HCT116 (cell line): Measurements from ENCODE around the gene TNIK. TPM values are rescaled to one million over a fixed set of nuclear protein-coding genes. Genes with fewer than 3 reads are reported as not detected.

ENCODE experiments used
- ATAC-seq: fragments of 200-7000 bp; cut with Tn5 transposase; 2 replicates; pipeline ENCODE4 v1.9.1; 2020; ENCODE audit warnings: mild to moderate bottlenecking, moderate library complexity
- BruUV-seq: library from RNA; stranded (reverse); fragments of 400-500 nt; replicated peaks from 2 replicates; lab custom pipeline; 2021; lab: Mats Ljungman, UMichigan
- CTCF ChIA-PET: fragments of 300-600 bp; sonication (Branson Sonifier 250); formaldehyde crosslinking; loops from one replicate; lab custom pipeline; 2021; ENCODE audit warnings: antibody characterized with exemption; lab: Charles Lee
- POLR2A ChIA-PET: fragments of 300-600, 350-600 bp; sonication (Branson Sonifier 250); formaldehyde crosslinking; loops from one replicate; lab custom pipeline; 2021; ENCODE audit warnings: antibody characterized with exemption; lab: Charles Lee
- RAD21 ChIA-PET, 2 experiments: fragments of 300-600 bp; sonication (Branson Sonifier 250); formaldehyde crosslinking; loops; one replicate each; lab custom pipeline; 2023; ENCODE audit warnings: low total read pairs in 2 of 2; ENCODE audit not compliant: uncharacterized antibody in 2 of 2, unreplicated experiment in 2 of 2, low non-redundant PET in 1 of 2; lab: Charles Lee
- DNase-seq: peaks from one replicate; pipeline ENCODE4 v3.0.0-alpha.2; 2010; ENCODE audit warnings: low read depth, low spot score
- H2AFZ ChIP-seq: fragments of 200-600 bp; shearing (Covaris generic), sonication (generic); 2 replicates; pipeline ENCODE4 v1.6.1; 2017; ENCODE audit warnings: low read depth, mixed run types, mixed read lengths, antibody characterized with exemption, low read length; ENCODE audit not compliant: poor library complexity, severe bottlenecking
- H3K27ac ChIP-seq: 2 replicates; pipeline ENCODE4 v1.5.1; 2012; ENCODE audit warnings: low read depth, low read length
- H3K27me3 ChIP-seq: fragments of 200-600 bp; sonication (generic); 2 replicates; pipeline ENCODE4 v1.6.1; 2016; ENCODE audit warnings: mixed run types, low read length, mixed read lengths; ENCODE audit not compliant: insufficient read depth
- H3K36me3 ChIP-seq, 2 experiments: fragments of 200-500 bp in 1 of 2; fragments of 200-600 bp in 1 of 2; sonication (Bioruptor generic) in 1 of 2; sonication (generic) in 1 of 2; 2 replicates each; pipeline versions ENCODE4 v1.5.1 to v1.6.1; 2014 to 2016; ENCODE audit warnings: low read length in 2 of 2, inconsistent platforms in 1 of 2, mixed read lengths in 1 of 2, mixed run types in 1 of 2; ENCODE audit not compliant: insufficient read depth in 2 of 2, control insufficient read depth in 1 of 2
- H3K4me1 ChIP-seq, 2 experiments: fragments of 200-600 bp in 1 of 2; sonication (generic) in 1 of 2; 2 replicates each; pipeline versions ENCODE4 v1.5.1 to v1.6.1; 2012 to 2017; ENCODE audit warnings: low read length in 2 of 2, inconsistent platforms in 1 of 2, mild to moderate bottlenecking in 1 of 2, mixed read lengths in 1 of 2, mixed run types in 1 of 2, moderate library complexity in 1 of 2; ENCODE audit not compliant: insufficient read depth in 2 of 2, control insufficient read depth in 1 of 2
- H3K4me2 ChIP-seq: fragments of 200-600 bp; sonication (generic); 2 replicates; pipeline ENCODE4 v1.6.1; 2017; ENCODE audit warnings: mixed run types, low read length, mixed read lengths
- H3K4me3 ChIP-seq, 2 experiments: fragments of 200-600 bp in 1 of 2; sonication (generic) in 1 of 2; replicated peaks in 1 of 2; 2 replicates each; pipeline ENCODE4 v1.5.1; 2011 to 2016; ENCODE audit warnings: low read length in 2 of 2, control low read depth in 1 of 2, low read depth in 1 of 2, mild to moderate bottlenecking in 1 of 2, mixed read lengths in 1 of 2, mixed run types in 1 of 2
- H3K79me2 ChIP-seq: fragments of 200-600 bp; sonication (generic); 2 replicates; pipeline ENCODE4 v1.6.1; 2017; ENCODE audit warnings: mild to moderate bottlenecking, mixed run types, low read length, moderate library complexity, mixed read lengths; ENCODE audit not compliant: insufficient read depth
- H3K9ac ChIP-seq: fragments of 200-600 bp; sonication (generic); 2 replicates; pipeline ENCODE4 v1.6.1; 2016; ENCODE audit warnings: low read length, mixed read lengths
- H3K9me2 ChIP-seq: fragments of 200-600 bp; sonication (generic), shearing (Covaris generic); 2 replicates; pipeline ENCODE4 v1.6.1; 2017; ENCODE audit warnings: mixed run types, mild to moderate bottlenecking, moderate library complexity; ENCODE audit not compliant: insufficient read depth
- H3K9me3 ChIP-seq, 2 experiments: fragments of 200-500 bp in 1 of 2; fragments of 200-600 bp in 1 of 2; sonication (Bioruptor generic) in 1 of 2; sonication (generic) in 1 of 2; 2 replicates each; pipeline ENCODE4 v1.6.1; 2014 to 2017; ENCODE audit warnings: low read length in 2 of 2, mixed read lengths in 2 of 2, inconsistent platforms in 1 of 2, low read depth in 1 of 2, mild to moderate bottlenecking in 1 of 2, mixed run types in 1 of 2, moderate library complexity in 1 of 2; ENCODE audit not compliant: control insufficient read depth in 1 of 2, insufficient read depth in 1 of 2
- H4K20me1 ChIP-seq: fragments of 200-600 bp; sonication (generic), shearing (Covaris generic); 2 replicates; pipeline ENCODE4 v1.6.1; 2017; ENCODE audit warnings: mixed run types, mild to moderate bottlenecking, moderate library complexity; ENCODE audit not compliant: insufficient read depth
- CBX3 ChIP-seq: IDR thresholded peaks from 2 replicates; pipeline ENCODE4 v1.6.1; 2012; ENCODE audit warnings: low read depth
- EGR1 ChIP-seq: IDR thresholded peaks from 2 replicates; pipeline ENCODE4 v1.6.1; 2012; ENCODE audit warnings: low read depth
- EZH2 ChIP-seq: fragments of 200-600 bp; sonication (generic); IDR thresholded peaks from 2 replicates; pipeline ENCODE4 v1.6.1; 2017; ENCODE audit warnings: antibody characterized with exemption, mixed run types
- FOSL1 ChIP-seq: IDR thresholded peaks from 2 replicates; pipeline ENCODE4 v1.6.1; 2012; ENCODE audit warnings: low read depth
- JUND ChIP-seq: IDR thresholded peaks from 2 replicates; pipeline ENCODE4 v1.6.1; 2012
- POLR2A ChIP-seq: IDR thresholded peaks from 2 replicates; pipeline ENCODE4 v1.7.0; 2011; ENCODE audit warnings: borderline replicate concordance; ENCODE audit not compliant: insufficient read depth, insufficient read length; ENCODE audit errors: extremely low read depth
- POLR2AphosphoS5 ChIP-seq: IDR thresholded peaks from 2 replicates; pipeline ENCODE4 v1.6.1; 2011; ENCODE audit warnings: mild to moderate bottlenecking, low read depth, low read length, moderate library complexity
- SIN3A ChIP-seq: IDR thresholded peaks from 2 replicates; pipeline ENCODE4 v1.6.1; 2012; ENCODE audit warnings: low read depth
- ZFX ChIP-seq: fragments of 450-650 bp; IDR thresholded peaks from 2 replicates; pipeline ENCODE4 v1.6.1; 2017
- intact Hi-C: fragments of 100-400 bp; cut with micrococcal nuclease; formaldehyde crosslinking; loops from 2 replicates; pipeline ENCODE4 v1.10.0; 2022
- total RNA-seq: library from RNA; stranded (reverse); gene quantifications from one replicate; pipeline ENCODE4 v1.2.1, GENCODE V29; 2021; ENCODE audit not compliant: unreplicated experiment
- TF ChIP-seq, protein P1 (sequence below): IDR thresholded peaks from 2 replicates; pipeline ENCODE4 v1.6.1; 2012
- TF ChIP-seq, protein P2 (sequence below): IDR thresholded peaks from 2 replicates; pipeline ENCODE4 v1.6.1; 2012
- TF ChIP-seq, protein P3 (sequence below): IDR thresholded peaks from 2 replicates; pipeline ENCODE4 v1.6.1; 2011; ENCODE audit warnings: mild to moderate bottlenecking, low read length, moderate library complexity; ENCODE audit not compliant: insufficient replicate concordance; ENCODE audit errors: extremely low read depth

Gene TNIK
- total RNA-seq, 1 experiment from 2014 or later: 24.1 TPM

DNA sequence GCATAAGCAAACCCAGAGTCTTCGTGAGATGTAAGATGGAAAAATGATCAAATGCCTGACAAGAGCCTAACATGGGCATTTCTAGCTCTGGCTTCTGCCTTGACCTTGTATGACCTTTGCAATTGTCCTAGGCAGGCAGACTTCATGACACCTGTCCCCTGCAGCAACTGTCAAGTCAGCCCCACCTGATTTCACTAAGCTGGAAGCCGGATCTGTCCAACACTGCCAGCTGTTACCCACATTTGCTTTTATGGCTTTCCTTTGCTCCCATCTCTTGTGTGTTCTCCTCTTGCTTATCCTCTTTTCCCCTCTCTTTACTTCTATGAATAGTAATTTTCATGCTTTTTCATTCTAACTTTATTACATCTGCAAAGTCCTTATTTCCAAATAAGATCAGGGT, 48.5 kb upstream of the TNIK start:
- ChIA-PET RAD21 (no interaction called here), POLR2A (no interaction called here), CTCF (no interaction called here)
- Histone ChIP-seq H3K36me3 (no peaks in the 10 kb centered on the region), H3K4me1 (no peaks in the 10 kb centered on the region), H3K9me2 (no peaks in the 10 kb centered on the region), H2AFZ (no peak overlapping the region), H3K9ac (no peak overlapping the region), H3K9me3 (no peaks in the 10 kb centered on the region), H3K4me3 (no peak overlapping the region), H3K79me2 (no peaks in the 10 kb centered on the region), H3K4me2 (no peak overlapping the region), H3K27ac (no peak overlapping the region), H4K20me1 (no peaks in the 10 kb centered on the region), H3K27me3 (no peaks in the 10 kb centered on the region)
- no TSS peak for BruUV-seq
- TF ChIP-seq, protein P1, sequence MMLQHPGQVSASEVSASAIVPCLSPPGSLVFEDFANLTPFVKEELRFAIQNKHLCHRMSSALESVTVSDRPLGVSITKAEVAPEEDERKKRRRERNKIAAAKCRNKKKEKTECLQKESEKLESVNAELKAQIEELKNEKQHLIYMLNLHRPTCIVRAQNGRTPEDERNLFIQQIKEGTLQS: no peak
- TF ChIP-seq EGR1: no peak
- TF ChIP-seq, protein P2, sequence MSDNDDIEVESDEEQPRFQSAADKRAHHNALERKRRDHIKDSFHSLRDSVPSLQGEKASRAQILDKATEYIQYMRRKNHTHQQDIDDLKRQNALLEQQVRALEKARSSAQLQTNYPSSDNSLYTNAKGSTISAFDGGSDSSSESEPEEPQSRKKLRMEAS: no peak
- TF ChIP-seq EZH2: no peak
- TF ChIP-seq, protein P3, sequence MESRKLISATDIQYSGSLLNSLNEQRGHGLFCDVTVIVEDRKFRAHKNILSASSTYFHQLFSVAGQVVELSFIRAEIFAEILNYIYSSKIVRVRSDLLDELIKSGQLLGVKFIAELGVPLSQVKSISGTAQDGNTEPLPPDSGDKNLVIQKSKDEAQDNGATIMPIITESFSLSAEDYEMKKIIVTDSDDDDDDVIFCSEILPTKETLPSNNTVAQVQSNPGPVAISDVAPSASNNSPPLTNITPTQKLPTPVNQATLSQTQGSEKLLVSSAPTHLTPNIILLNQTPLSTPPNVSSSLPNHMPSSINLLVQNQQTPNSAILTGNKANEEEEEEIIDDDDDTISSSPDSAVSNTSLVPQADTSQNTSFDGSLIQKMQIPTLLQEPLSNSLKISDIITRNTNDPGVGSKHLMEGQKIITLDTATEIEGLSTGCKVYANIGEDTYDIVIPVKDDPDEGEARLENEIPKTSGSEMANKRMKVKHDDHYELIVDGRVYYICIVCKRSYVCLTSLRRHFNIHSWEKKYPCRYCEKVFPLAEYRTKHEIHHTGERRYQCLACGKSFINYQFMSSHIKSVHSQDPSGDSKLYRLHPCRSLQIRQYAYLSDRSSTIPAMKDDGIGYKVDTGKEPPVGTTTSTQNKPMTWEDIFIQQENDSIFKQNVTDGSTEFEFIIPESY: no peak
- no peak for TF ChIP-seq POLR2AphosphoS5
- TF ChIP-seq JUND: no peak
- no peak for TF ChIP-seq CBX3
- no peak for TF ChIP-seq ZFX
- no peak for TF ChIP-seq SIN3A
- TF ChIP-seq POLR2A: no peak
- TF ChIP-seq FOSL1: no peak
- DNase-seq (no peak), ATAC-seq (no peak)
- intact Hi-C loops: no loop called here
